GM18861 (cell line): ENCODE measurements around the gene GRB10.

Experiments used
- ATAC-seq: cut with Tn5 transposase; IDR thresholded peaks from one replicate; pipeline ENCODE4 v1.9.1; 2021; ENCODE audit not compliant: unreplicated experiment

The GRB10 gene

GRCh38 chr7:50803359-50804337 lies 21.0 kb upstream of the GRB10 start:
- no peak for ATAC-seq

- ATAC-seq = no peak
These were observed 19.2 kb upstream of the GRB10 start for GRCh38 chr7:50801907-50802306.

GRCh38 chr7:50799873-50800272 lies 17.2 kb upstream of the GRB10 start:
- ATAC-seq = no peak

GRCh38 chr7:50798126-50798525 lies 15.4 kb upstream of the GRB10 start:
- no peak for ATAC-seq

- ATAC-seq = no peak
These were observed 13.1 kb upstream of the GRB10 start for GRCh38 chr7:50795831-50796230.

- no peak for ATAC-seq
These were observed 12.6 kb upstream of the GRB10 start for GRCh38 chr7:50795253-50795652.

GRCh38 chr7:50793947-50794570 lies 11.4 kb upstream of the GRB10 start:
- ATAC-seq = no peak

- ATAC-seq = no peak
These were observed 10.6 kb upstream of the GRB10 start for GRCh38 chr7:50793120-50793946.

GRCh38 chr7:50792342-50793119 lies 9.8 kb upstream of the GRB10 start:
- ATAC-seq = no peak

GRCh38 chr7:50791938-50792341 lies 9.2 kb upstream of the GRB10 start:
- ATAC-seq = no peak

- no peak for ATAC-seq
These were observed 8.8 kb upstream of the GRB10 start for GRCh38 chr7:50791363-50791937.

- ATAC-seq = no peak
These were observed 7.7 kb upstream of the GRB10 start for GRCh38 chr7:50790381-50790780.

GRCh38 chr7:50788382-50788781 lies 5.7 kb upstream of the GRB10 start:
- ATAC-seq = no peak

GRCh38 chr7:50787825-50788224 lies 5.1 kb upstream of the GRB10 start:
- no peak for ATAC-seq

GRCh38 chr7:50785346-50785745 lies 2.6 kb upstream of the GRB10 start:
- ATAC-seq = no peak

GRCh38 chr7:50783801-50784507 lies 1.3 kb upstream of the GRB10 start:
- no peak for ATAC-seq

GRCh38 chr7:50783303-50783702 lies 607 bp upstream of the GRB10 start:
- no peak for ATAC-seq

GRCh38 chr7:50781381-50782293 lies 1.1 kb downstream of the GRB10 start:
- ATAC-seq = no peak

- no peak for ATAC-seq
These were observed 2.3 kb downstream of the GRB10 start for GRCh38 chr7:50780436-50780835.
